Peyer's patch (tissue), 4 donors: ENCODE results near the gene PTPRC.

Source experiments
- CTCF ChIP-seq, 6 experiments: fragments of 450-650 bp in 4 of 6; fragments of 200-600 bp in 2 of 6; sonication (generic) in 1 of 6; IDR thresholded peaks; one replicate each; pipeline ENCODE4 v1.5.1; 2017 to 2019; ENCODE audit warnings: antibody characterized with exemption in 6 of 6, mild to moderate bottlenecking in 3 of 6, moderate library complexity in 1 of 6
- POLR2A ChIP-seq, 2 donors: fragments of 450-650 bp; IDR thresholded peaks; one replicate each; pipeline ENCODE4 v1.5.1; 2017; ENCODE audit warnings: antibody characterized with exemption in 2 of 2, mild to moderate bottlenecking in 2 of 2, moderate library complexity in 2 of 2

- TF ChIP-seq POLR2A (IDR thresholded peaks at IDR 0.05) (no peak), CTCF (IDR thresholded peaks at IDR 0.05) (no peak)
These were observed 73.0 kb downstream of the PTPRC start for GRCh38 chr1:198711837-198712236.
